IMR-90 (cell line): Measurements from ENCODE around the gene APH1A. TPM values are rescaled to one million over a fixed set of nuclear protein-coding genes. Genes with fewer than 3 reads are reported as not detected.

Experiments used
- ATAC-seq: fragments of 200-7000 bp; cut with Tn5 transposase; 2 replicates; pipeline ENCODE4 v1.9.1; 2020; ENCODE audit warnings: low read depth, mild to moderate bottlenecking, moderate library complexity
- BruUV-seq: library from RNA; stranded (reverse); fragments of 400-500 nt; replicated peaks from 2 replicates; lab custom pipeline; 2021; lab: Mats Ljungman, UMichigan
- CTCF ChIA-PET: fragments of 300-600 bp; formaldehyde crosslinking; extraction: SDS; loops from one replicate; lab custom pipeline; 2021; ENCODE audit warnings: antibody characterized with exemption; lab: Yijun Ruan, JAX
- POLR2A ChIA-PET: fragments of 300-600 bp; sonication (Branson Sonifier 250); formaldehyde crosslinking; loops from one replicate; lab custom pipeline; 2022; ENCODE audit warnings: antibody characterized with exemption; ENCODE audit not compliant: unreplicated experiment; lab: Charles Lee
- DNase-seq: peaks from one replicate; pipeline ENCODE4 v3.0.0; 2013
- H2AFZ ChIP-seq: replicated peaks from 2 replicates; pipeline ENCODE3; 2013; ENCODE audit warnings: low read length, mild to moderate bottlenecking; ENCODE audit not compliant: poor library complexity
- H2AK5ac ChIP-seq: 2 replicates; pipeline ENCODE4 v1.6.1; 2013; ENCODE audit warnings: low read depth, low read length, inconsistent platforms
- H2AK9ac ChIP-seq: replicated peaks from 2 replicates; pipeline ENCODE3; 2013; ENCODE audit warnings: mild to moderate bottlenecking, low read depth, low read length, moderate library complexity; ENCODE audit not compliant: poor library complexity
- H2BK120ac ChIP-seq: 2 replicates; pipeline ENCODE4 v1.6.1; 2013; ENCODE audit warnings: low read depth, low read length, inconsistent platforms
- H2BK15ac ChIP-seq: 3 replicates; pipeline ENCODE4 v1.6.1; 2013; ENCODE audit warnings: low read depth, low read length, inconsistent platforms
- H2BK20ac ChIP-seq: 2 replicates; pipeline ENCODE4 v1.6.1; 2013; ENCODE audit warnings: low read depth, mild to moderate bottlenecking, inconsistent platforms, low read length, moderate library complexity
- H2BK5ac ChIP-seq: 2 replicates; pipeline ENCODE4 v1.6.1; 2013; ENCODE audit warnings: mild to moderate bottlenecking, low read depth, low read length, inconsistent platforms; ENCODE audit not compliant: poor library complexity, severe bottlenecking
- H3K14ac ChIP-seq: replicated peaks from 2 replicates; pipeline ENCODE4 v1.6.1; 2013; ENCODE audit warnings: low read depth, low read length, inconsistent platforms
- H3K18ac ChIP-seq: 2 replicates; pipeline ENCODE4 v1.6.1; 2013; ENCODE audit warnings: low read depth, low read length, control low read depth
- H3K23ac ChIP-seq: 2 replicates; pipeline ENCODE4 v1.6.1; 2013; ENCODE audit warnings: low read depth, low read length, inconsistent platforms
- H3K27ac ChIP-seq: 2 replicates; pipeline ENCODE4 v1.5.1; 2013; ENCODE audit warnings: mild to moderate bottlenecking, control low read depth, low read length; ENCODE audit not compliant: insufficient read depth
- H3K27me3 ChIP-seq: 2 replicates; pipeline ENCODE4 v1.6.1; 2013; ENCODE audit warnings: low read length; ENCODE audit not compliant: control insufficient read depth, insufficient read depth
- H3K36me3 ChIP-seq: 2 replicates; pipeline ENCODE4 v1.6.1; 2013; ENCODE audit warnings: low read length, mixed read lengths; ENCODE audit not compliant: control insufficient read depth, insufficient read depth
- H3K4ac ChIP-seq: 2 replicates; pipeline ENCODE4 v1.6.1; 2013; ENCODE audit warnings: low read depth, low read length, inconsistent platforms
- H3K4me1 ChIP-seq: 2 replicates; pipeline ENCODE4 v1.6.1; 2013; ENCODE audit warnings: low read length, mixed read lengths; ENCODE audit not compliant: control insufficient read depth, insufficient read depth
- H3K4me2 ChIP-seq: 2 replicates; pipeline ENCODE4 v1.6.1; 2013; ENCODE audit warnings: low read depth, mild to moderate bottlenecking, control low read depth, low read length, moderate library complexity
- H3K4me3 ChIP-seq: 2 replicates; pipeline ENCODE4 v1.5.1; 2013; ENCODE audit warnings: low read depth, mild to moderate bottlenecking, control low read depth, low read length, moderate library complexity; ENCODE audit not compliant: insufficient read depth
- H3K56ac ChIP-seq: 2 replicates; pipeline ENCODE4 v1.6.1; 2013; ENCODE audit warnings: low read length, inconsistent platforms; ENCODE audit not compliant: insufficient read depth; ENCODE audit errors: extremely low read depth
- H3K79me1 ChIP-seq, 2 experiments: 2 replicates each; pipeline ENCODE4 v1.6.1; 2013; ENCODE audit warnings: low read length in 2 of 2, inconsistent platforms in 1 of 2, low read depth in 1 of 2
- H3K9ac ChIP-seq: 2 replicates; pipeline ENCODE4 v1.6.1; 2013; ENCODE audit warnings: low read depth, low read length, control low read depth
- H3K9me1 ChIP-seq: 2 replicates; pipeline ENCODE4 v1.6.1; 2013; ENCODE audit warnings: low read length, inconsistent platforms; ENCODE audit not compliant: insufficient read depth
- H3K9me3 ChIP-seq: 2 replicates; pipeline ENCODE4 v1.6.1; 2013; ENCODE audit warnings: low read length; ENCODE audit not compliant: control insufficient read depth, insufficient read depth
- H4K20me1 ChIP-seq: 2 replicates; pipeline ENCODE4 v1.6.1; 2013; ENCODE audit warnings: low read length, inconsistent platforms; ENCODE audit not compliant: insufficient read depth
- H4K5ac ChIP-seq: 2 replicates; pipeline ENCODE4 v1.6.1; 2013; ENCODE audit warnings: mild to moderate bottlenecking, low read depth, low read length, control low read depth
- H4K8ac ChIP-seq, 2 experiments: 2 replicates each; pipeline ENCODE4 v1.6.1; 2013; ENCODE audit warnings: low read depth in 2 of 2, low read length in 2 of 2, control low read depth in 1 of 2, inconsistent platforms in 1 of 2
- H4K91ac ChIP-seq: 2 replicates; pipeline ENCODE4 v1.6.1; 2013; ENCODE audit warnings: low read depth, low read length, inconsistent platforms; ENCODE audit not compliant: insufficient read depth
- BHLHE40 ChIP-seq: fragments of 150-350 bp; IDR thresholded peaks from 2 replicates; pipeline ENCODE4 v1.6.1; 2016; ENCODE audit warnings: mild to moderate bottlenecking, low read depth, low read length
- CEBPB ChIP-seq: IDR thresholded peaks from 2 replicates; pipeline ENCODE4 v1.6.1; 2012; ENCODE audit warnings: low read depth, low read length, improper control_type of control experiment
- CHD1 ChIP-seq: IDR thresholded peaks from 2 replicates; pipeline ENCODE4 v1.6.1; 2012; ENCODE audit warnings: low read depth, low read length, improper control_type of control experiment
- ELK1 ChIP-seq: fragments of 150-350 bp; IDR thresholded peaks from 2 replicates; pipeline ENCODE4 v1.6.1; 2016; ENCODE audit warnings: low read depth, mild to moderate bottlenecking, low read length, moderate library complexity, borderline replicate concordance
- MAFK ChIP-seq: IDR thresholded peaks from 2 replicates; pipeline ENCODE4 v1.6.1; 2012; ENCODE audit warnings: low read depth, low read length, improper control_type of control experiment
- MAZ ChIP-seq: IDR thresholded peaks from 2 replicates; pipeline ENCODE4 v1.6.1; 2012; ENCODE audit warnings: low read depth, mild to moderate bottlenecking, low read length, improper control_type of control experiment, moderate library complexity, borderline replicate concordance
- NFE2L2 ChIP-seq: fragments of 150-350 bp; IDR thresholded peaks from 2 replicates; pipeline ENCODE4 v1.6.1; 2016; ENCODE audit warnings: low read depth, mild to moderate bottlenecking, low read length
- POLR2A ChIP-seq: IDR thresholded peaks from 2 replicates; pipeline ENCODE4 v1.6.1; 2012; ENCODE audit warnings: mild to moderate bottlenecking, low read depth, low read length
- RAD21 ChIP-seq: IDR thresholded peaks from 2 replicates; pipeline ENCODE4 v1.6.1; 2012; ENCODE audit warnings: low read length, improper control_type of control experiment
- RFX5 ChIP-seq: IDR thresholded peaks from 2 replicates; pipeline ENCODE4 v1.8.0; 2012; ENCODE audit warnings: low read depth, mild to moderate bottlenecking, low read length, moderate library complexity
- SMC3 ChIP-seq: fragments of 150-350 bp; IDR thresholded peaks from 2 replicates; pipeline ENCODE4 v1.6.1; 2016; ENCODE audit warnings: low read depth, mild to moderate bottlenecking, antibody characterized with exemption, low read length, moderate library complexity
- WGBS, 2 experiments: methylation state at CpG; one replicate each; pipeline versions ENCODE4 v1.1.5 to v1.1.7; 2013; ENCODE audit warnings: missing lambda C conversion rate in 2 of 2; ENCODE audit not compliant: insufficient read length in 1 of 2; ENCODE audit errors: extremely low coverage in 2 of 2; 5-methylcytosine and 5-hydroxymethylcytosine counted together
- dilution Hi-C: fragments of 300-500 bp; cut with HindIII; formaldehyde crosslinking; loops from one replicate; pipeline ENCODE4 v1.14.3; 2018; ENCODE audit warnings: low sequenced_read_pairs; ENCODE audit not compliant: unreplicated experiment
- in situ Hi-C: fragments of 300-500 bp; cut with MboI; formaldehyde crosslinking; loops from 3 replicates; pipeline ENCODE4 v1.14.3; 2019; ENCODE audit warnings: low sequenced_read_pairs, inconsistent platforms, mixed read lengths
- intact Hi-C: fragments of 100-400 bp; cut with micrococcal nuclease; formaldehyde crosslinking; loops from 2 replicates; pipeline ENCODE4 v1.10.0; 2022
- polyA plus RNA-seq, 3 experiments: library from polyadenylated mRNA; depleted of rRNA; stranded (reverse); fragments of >200 nt; gene quantifications; 2 replicates each; pipeline ENCODE4 v1.2.3, GENCODE V29; 2012; ENCODE audit warnings: low replicate concordance in 1 of 3
- total RNA-seq: library from RNA; depleted of rRNA; stranded (reverse); fragments of >200 nt; gene quantifications from 2 replicates; pipeline ENCODE4 v1.2.3, GENCODE V29; 2012

Gene APH1A
- total and polyA plus RNA-seq, 2 of the 4 experiments (the other 2 are of a cell fraction) = 62.0 to 94.2 TPM

GRCh38 chr1:150256198-150256553 is 12.6 kb downstream of the APH1A start:
- Histone ChIP-seq H3K23ac (peak overlapping the region; percentile 60), H4K91ac (no peak overlapping the region), H3K56ac (no peak overlapping the region), H2BK120ac (peak overlapping the region; percentile 57; the same call in 1 of the 2 replicates), H2AFZ (peak overlapping the region; percentile 83), H4K8ac (peak overlapping the region in 1 of 2 experiments; percentile 84; a peak in 2 of 4 replicates), H4K5ac (no peak overlapping the region), H3K4me1 (peaks cover 24% of the 10 kb centered on the region), H3K14ac (peak overlapping the region; percentile 72; the same call in 1 of the 2 replicates), H2BK15ac (no peak overlapping the region; the same call in 2 of the 3 replicates), H4K20me1 (no peaks in the 10 kb centered on the region), H3K18ac (no peak overlapping the region), H3K27ac (no peak overlapping the region), H3K4me3 (no peak overlapping the region), H3K9me3 (no peaks in the 10 kb centered on the region), H3K9me1 (peaks cover 3% of the 10 kb centered on the region; the same call in 1 of the 2 replicates), H2AK5ac (no peak overlapping the region; the same call in 1 of the 2 replicates), H3K79me1 (no peaks in the 10 kb centered on the region), H3K36me3 (no peaks in the 10 kb centered on the region), H3K4me2 (peak overlapping the region; percentile 64), H3K27me3 (no peaks in the 10 kb centered on the region), H3K4ac (peak overlapping the region; percentile 79), H3K9ac (peak overlapping the region; percentile 31; the same call in 1 of the 2 replicates), H2BK5ac (no peak overlapping the region), H2AK9ac (peak overlapping the region; percentile 17), H2BK20ac (peak overlapping the region; percentile 41; the same call in 1 of the 2 replicates)
- in situ Hi-C loops = no loop called here
- dilution Hi-C loops = no loop called here
- ChIA-PET CTCF (interaction anchor here (0.5 to 2.2 kb wide), 11 partner anchors 11 to 315 kb away, joined by 3 to 31 read pairs (median 4); partner anchors contain the start of genes C1orf54, CIART and RPRD2), POLR2A (interaction anchor here (1.0 to 1.2 kb wide), 2 partner anchors 16 to 260 kb away, joined by 5 to 6 read pairs; partner anchors contain the start of genes C1orf54 and FALEC)
- BruUV-seq = no TSS peak
- TF ChIP-seq CHD1 (no peak), CEBPB (no peak), POLR2A (no peak), RFX5 (no peak), MAFK (no peak), BHLHE40 (no peak), SMC3 (no peak), NFE2L2 (no peak), ELK1 (no peak), MAZ (no peak), RAD21 (no peak)
- intact Hi-C loops = loop anchor here (1.0 to 5.0 kb wide), 2 partner anchors 25 to 306 kb away; no protein-coding TSS in a partner anchor
- ATAC-seq (no peak; the same call in 1 of the 2 replicates), DNase-seq (no peak)
- WGBS, 2 experiments = no CpG with 5 or more reads among the region's 1 CpG
